Hepatocyte (in vitro differentiated cells): Measurements from ENCODE around the gene SH3RF1. TPM values are rescaled to one million over a fixed set of nuclear protein-coding genes. Genes with fewer than 3 reads are reported as not detected.

Experiments
- DNase-seq: peaks from one replicate; pipeline ENCODE4 v3.0.0-alpha.2; 2016; ENCODE audit warnings: low spot score
- H2AFZ ChIP-seq: fragments of 200-600 bp; sonication (generic); 2 replicates; pipeline ENCODE4 v1.6.0; 2016; ENCODE audit warnings: antibody characterized with exemption, mild to moderate bottlenecking
- H3K27ac ChIP-seq: fragments of 200-600 bp; sonication (generic); 2 replicates; pipeline ENCODE4 v1.5.1; 2016; ENCODE audit warnings: mild to moderate bottlenecking
- H3K27me3 ChIP-seq: fragments of 200-600 bp; sonication (generic); 2 replicates; pipeline ENCODE4 v1.6.1; 2016
- H3K36me3 ChIP-seq: fragments of 200-600 bp; sonication (generic); replicated peaks from 2 replicates; pipeline ENCODE4 v1.5.1; 2016; ENCODE audit warnings: low read depth; ENCODE audit not compliant: insufficient read depth
- H3K4me1 ChIP-seq: fragments of 200-600 bp; sonication (generic); 2 replicates; pipeline ENCODE4 v1.5.1; 2016; ENCODE audit warnings: mild to moderate bottlenecking, moderate library complexity; ENCODE audit not compliant: insufficient read depth
- H3K4me2 ChIP-seq: fragments of 200-600 bp; sonication (generic); 2 replicates; pipeline ENCODE4 v1.6.0; 2016
- H3K4me3 ChIP-seq: fragments of 200-600 bp; sonication (generic); 2 replicates; pipeline ENCODE4 v1.5.1; 2016; ENCODE audit warnings: mild to moderate bottlenecking
- H3K79me2 ChIP-seq: fragments of 200-600 bp; sonication (generic); 2 replicates; pipeline ENCODE4 v1.6.0; 2017; ENCODE audit warnings: mild to moderate bottlenecking
- H3K9me2 ChIP-seq: fragments of 200-600 bp; sonication (generic); replicated peaks from 2 replicates; pipeline ENCODE4 v1.6.0; 2017; ENCODE audit warnings: mild to moderate bottlenecking; ENCODE audit not compliant: insufficient read depth
- H3K9me3 ChIP-seq: fragments of 200-600 bp; sonication (generic); 2 replicates; pipeline ENCODE4 v1.5.1; 2016; ENCODE audit warnings: low read depth, mild to moderate bottlenecking
- H4K20me1 ChIP-seq: fragments of 200-600 bp; sonication (generic); 2 replicates; pipeline ENCODE4 v1.6.0; 2016; ENCODE audit warnings: mild to moderate bottlenecking; ENCODE audit not compliant: insufficient read depth, poor library complexity, severe bottlenecking
- EZH2 ChIP-seq: fragments of 200-600 bp; sonication (generic); IDR thresholded peaks from 2 replicates; pipeline ENCODE4 v1.6.1; 2016; ENCODE audit warnings: antibody characterized with exemption, mild to moderate bottlenecking, borderline replicate concordance
- EZH2phosphoT487 ChIP-seq: fragments of 200-600 bp; sonication (generic); IDR thresholded peaks from one replicate; pipeline ENCODE4 v1.6.1; 2018; ENCODE audit warnings: antibody characterized with exemption, mild to moderate bottlenecking, low read depth, moderate library complexity; ENCODE audit not compliant: unreplicated experiment, severe bottlenecking
- WGBS: methylation state at CpG from one replicate; pipeline ENCODE4 v1.1.6; 2016; ENCODE audit warnings: low lambda C conversion rate; ENCODE audit errors: missing lambda C conversion rate; 5-methylcytosine and 5-hydroxymethylcytosine counted together
- polyA plus RNA-seq: library from polyadenylated mRNA; unstranded; fragments of >200 nt; fragmentation: Nextera tagmentation; extraction: Ambion mirVana; gene quantifications from 2 replicates; pipeline ENCODE4 v1.2.1, GENCODE V29; 2016
- total RNA-seq: library from RNA; depleted of rRNA; stranded (reverse); fragments of >200 nt; gene quantifications from 2 replicates; pipeline ENCODE4 v1.2.3, GENCODE V29; 2014
- TF ChIP-seq, protein P1 (sequence below): fragments of 200-600 bp; sonication (generic); IDR thresholded peaks from 2 replicates; pipeline ENCODE4 v1.5.1; 2016; ENCODE audit warnings: antibody characterized with exemption, mild to moderate bottlenecking; ENCODE audit not compliant: poor library complexity

SH3RF1 gene
- total and polyA plus RNA-seq, 2 experiments from 2014 or later, result 15.5 to 16.4 TPM

DNA sequence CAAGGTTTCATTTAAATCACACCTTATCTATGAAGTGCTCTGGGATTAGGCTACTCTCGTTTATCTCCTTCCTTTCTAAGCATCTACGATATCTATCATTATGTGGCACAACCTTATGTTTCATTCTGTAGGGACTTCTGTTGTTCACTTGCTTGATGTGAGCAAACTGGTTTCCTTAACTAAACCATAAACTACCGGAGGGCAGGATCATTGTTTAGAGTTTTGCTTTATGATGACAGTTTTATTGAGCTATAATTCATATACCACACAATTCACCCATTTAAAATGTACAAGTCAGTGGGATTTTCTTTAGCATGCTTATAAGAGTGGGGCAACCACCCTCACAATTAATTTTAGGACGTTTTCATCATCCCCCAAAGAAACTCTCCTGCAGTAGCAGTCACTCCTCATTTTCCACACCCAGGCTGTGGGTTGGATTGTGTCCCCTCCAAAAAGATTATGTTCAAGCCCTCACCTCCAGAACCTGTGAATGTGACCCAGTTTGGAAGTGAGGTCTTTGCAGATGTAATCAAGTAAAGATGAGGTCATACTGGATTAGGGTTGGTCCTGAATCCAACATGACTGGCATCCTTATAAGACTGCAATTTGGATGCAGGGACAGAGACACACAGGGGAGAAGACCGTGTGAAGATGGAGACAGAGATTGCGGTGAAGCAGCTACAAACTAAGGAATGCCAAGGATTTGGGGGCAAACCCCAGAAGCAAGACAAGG lies 42.1 kb upstream of the SH3RF1 start:
- Histone ChIP-seq H2AFZ (no peak overlapping the region), H3K4me1 (peaks cover 15% of the 10 kb centered on the region), H4K20me1 (no peaks in the 10 kb centered on the region), H3K27ac (no peak overlapping the region), H3K4me2 (no peak overlapping the region), H3K4me3 (no peak overlapping the region), H3K79me2 (no peaks in the 10 kb centered on the region), H3K9me3 (no peaks in the 10 kb centered on the region), H3K27me3 (no peaks in the 10 kb centered on the region), H3K36me3 (no peaks in the 10 kb centered on the region), H3K9me2 (no peaks in the 10 kb centered on the region)
- no peak for DNase-seq
- 50% methylated on average over 6 of the region's 6 CpGs for WGBS
- TF ChIP-seq, protein P1, sequence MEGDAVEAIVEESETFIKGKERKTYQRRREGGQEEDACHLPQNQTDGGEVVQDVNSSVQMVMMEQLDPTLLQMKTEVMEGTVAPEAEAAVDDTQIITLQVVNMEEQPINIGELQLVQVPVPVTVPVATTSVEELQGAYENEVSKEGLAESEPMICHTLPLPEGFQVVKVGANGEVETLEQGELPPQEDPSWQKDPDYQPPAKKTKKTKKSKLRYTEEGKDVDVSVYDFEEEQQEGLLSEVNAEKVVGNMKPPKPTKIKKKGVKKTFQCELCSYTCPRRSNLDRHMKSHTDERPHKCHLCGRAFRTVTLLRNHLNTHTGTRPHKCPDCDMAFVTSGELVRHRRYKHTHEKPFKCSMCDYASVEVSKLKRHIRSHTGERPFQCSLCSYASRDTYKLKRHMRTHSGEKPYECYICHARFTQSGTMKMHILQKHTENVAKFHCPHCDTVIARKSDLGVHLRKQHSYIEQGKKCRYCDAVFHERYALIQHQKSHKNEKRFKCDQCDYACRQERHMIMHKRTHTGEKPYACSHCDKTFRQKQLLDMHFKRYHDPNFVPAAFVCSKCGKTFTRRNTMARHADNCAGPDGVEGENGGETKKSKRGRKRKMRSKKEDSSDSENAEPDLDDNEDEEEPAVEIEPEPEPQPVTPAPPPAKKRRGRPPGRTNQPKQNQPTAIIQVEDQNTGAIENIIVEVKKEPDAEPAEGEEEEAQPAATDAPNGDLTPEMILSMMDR, result no peak
- no peak for TF ChIP-seq EZH2phosphoT487
- TF ChIP-seq EZH2, result no peak

DNA sequence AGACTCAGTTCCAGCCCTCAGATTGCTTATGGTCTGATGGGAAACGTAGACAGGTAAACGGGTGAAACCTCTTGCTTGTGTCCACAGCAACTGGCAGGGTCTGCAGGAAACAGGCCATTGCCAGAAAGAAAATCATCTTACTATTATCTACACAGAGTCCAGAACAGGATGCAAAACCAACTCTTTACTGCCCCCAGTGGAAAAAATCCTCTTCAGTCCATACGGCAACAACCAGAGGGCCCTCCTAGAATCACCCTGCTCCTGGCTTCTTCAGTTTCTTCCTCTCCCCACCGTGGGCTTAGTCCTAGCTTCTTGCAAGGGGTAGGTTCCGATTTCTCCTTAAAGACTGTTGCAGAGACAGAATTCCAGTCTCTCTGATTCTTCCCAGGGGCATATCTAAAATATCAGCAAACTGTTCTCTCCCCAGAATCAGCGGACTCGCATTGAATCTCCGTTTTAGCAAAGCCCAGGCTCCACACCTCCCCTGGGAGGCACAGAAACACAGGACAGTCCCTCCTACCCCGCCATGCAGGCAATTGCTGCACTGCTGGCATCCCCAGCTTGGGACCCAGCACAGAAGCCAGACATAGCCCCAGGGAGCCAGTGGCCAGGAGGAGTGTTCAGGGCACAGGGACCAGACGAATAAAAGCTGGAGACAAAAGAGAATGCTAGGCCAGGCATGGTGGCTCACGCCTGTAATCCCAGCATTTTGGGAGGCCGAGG lies 41.0 kb upstream of the SH3RF1 start:
- no peak overlapping the region for H3K27ac ChIP-seq
- no peaks in the 10 kb centered on the region for H3K27me3 ChIP-seq
- peak; percentile 71 for DNase-seq
- no peak overlapping the region for H2AFZ ChIP-seq
- no peaks in the 10 kb centered on the region for H3K79me2 ChIP-seq
- H3K9me2 ChIP-seq, result no peaks in the 10 kb centered on the region
- no peak overlapping the region for H3K4me2 ChIP-seq
- TF ChIP-seq, protein P1, result peak; percentile 49
- TF ChIP-seq EZH2, result no peak
- peaks cover 15% of the 10 kb centered on the region for H3K4me1 ChIP-seq
- no peaks in the 10 kb centered on the region for H4K20me1 ChIP-seq
- H3K36me3 ChIP-seq, result no peaks in the 10 kb centered on the region
- WGBS, result 77% methylated on average over 12 of the region's 12 CpGs
- H3K4me3 ChIP-seq, result no peak overlapping the region
- H3K9me3 ChIP-seq, result no peaks in the 10 kb centered on the region

DNA sequence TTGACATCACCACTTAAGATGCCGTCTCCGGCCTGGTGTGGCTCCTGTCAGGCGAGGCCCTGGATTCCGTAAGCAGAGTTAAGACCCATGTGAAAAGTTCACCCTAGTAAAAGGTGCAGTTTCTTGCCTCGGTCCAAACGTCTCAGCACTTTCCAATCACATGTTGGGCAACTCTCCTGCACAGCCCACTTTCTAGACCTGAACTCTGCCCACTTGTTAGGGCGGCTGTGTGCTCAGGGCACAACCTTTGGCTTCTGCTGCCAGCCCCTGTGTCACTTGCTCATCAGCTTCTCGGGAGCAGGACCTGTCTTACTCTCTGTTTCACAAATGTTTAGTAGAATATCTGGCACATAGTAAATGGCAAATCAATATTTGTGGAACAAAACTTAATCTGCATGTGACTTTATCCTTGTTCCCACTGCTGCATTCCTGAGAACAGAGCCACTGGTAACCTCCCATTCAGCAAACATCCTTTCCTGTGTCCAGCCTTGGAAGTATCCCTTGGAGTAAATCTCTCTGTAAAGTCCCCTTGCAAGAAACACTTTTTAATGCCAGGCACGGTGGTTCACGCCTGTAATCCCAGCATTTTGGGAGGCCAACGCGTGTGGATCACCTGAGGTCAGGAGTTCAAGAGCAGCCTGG lies 38.7 kb upstream of the SH3RF1 start:
- H3K79me2 ChIP-seq, result no peaks in the 10 kb centered on the region
- H3K27me3 ChIP-seq, result no peaks in the 10 kb centered on the region
- no peak for DNase-seq
- no peaks in the 10 kb centered on the region for H3K4me1 ChIP-seq
- WGBS, result 82% methylated on average over 12 of the region's 12 CpGs
- H3K4me2 ChIP-seq, result no peak overlapping the region
- no peaks in the 10 kb centered on the region for H3K36me3 ChIP-seq
- H3K9me3 ChIP-seq, result no peaks in the 10 kb centered on the region
- H3K4me3 ChIP-seq, result no peak overlapping the region
- TF ChIP-seq, protein P1, result no peak
- no peak for TF ChIP-seq EZH2
- TF ChIP-seq EZH2phosphoT487, result no peak
- no peaks in the 10 kb centered on the region for H4K20me1 ChIP-seq
- no peak overlapping the region for H2AFZ ChIP-seq
- H3K9me2 ChIP-seq, result no peaks in the 10 kb centered on the region
- H3K27ac ChIP-seq, result no peak overlapping the region
